ENCODE data around the gene HTR1E. TPM values are rescaled to one million over a fixed set of nuclear protein-coding genes. Genes with fewer than 3 reads are reported as not detected.

The HTR1E gene
- total and polyA plus RNA-seq, 3 donors from 2014 or later: 0.39 to 0.87 (median 0.40) TPM

- Histone ChIP-seq H3K27ac (no peak overlapping the region), H3K9me3 (no peaks in the 10 kb centered on the region), H3K27me3 (no peaks in the 10 kb centered on the region), H3K4me1 (no peaks in the 10 kb centered on the region), H3K36me3 (ENCODE audit: low read depth, missing control alignments) (no peaks in the 10 kb centered on the region), H3K4me3 (no peak overlapping the region)
- 87 to 89% methylated on average over 1 of the region's 1 CpG for WGBS, 2 donors
- intact Hi-C loops (cut with DNase I; ENCODE audit: low total_unique reads): no loop called here
- TF ChIP-seq POLR2A (IDR thresholded peaks at IDR 0.05) (no peak), CTCF (IDR thresholded peaks at IDR 0.05) (no peak)
- DNase-seq: no peak
Observed at GRCh38 chr6:86934365-86934764, 3.0 kb upstream of the HTR1E start.

GRCh38 chr6:86936834-86937218 is 502 bp upstream of the HTR1E start:
- Histone ChIP-seq H3K4me1 (no peaks in the 10 kb centered on the region), H3K36me3 (ENCODE audit: low read depth, missing control alignments) (no peaks in the 10 kb centered on the region), H3K27ac (no peak overlapping the region), H3K27me3 (no peaks in the 10 kb centered on the region), H3K9me3 (no peaks in the 10 kb centered on the region), H3K4me3 (peak overlapping the region; percentile 38 to 40)
- no peak for TF ChIP-seq POLR2A (IDR thresholded peaks at IDR 0.05)
- TF ChIP-seq CTCF (IDR thresholded peaks at IDR 0.05): no peak
- WGBS, 2 donors: 9 to 12% methylated on average over 12 of the region's 12 CpGs
- DNase-seq: no peak
- intact Hi-C loops (cut with DNase I; ENCODE audit: low total_unique reads): no loop called here

- no peak for DNase-seq
- 80 to 81% methylated on average over 4 of the region's 4 CpGs for WGBS, 2 donors
- no peaks in the 10 kb centered on the region for H3K4me1 ChIP-seq
- intact Hi-C loops (cut with DNase I; ENCODE audit: low total_unique reads): no loop called here
- H3K27ac ChIP-seq: no peak overlapping the region
- H3K36me3 ChIP-seq (ENCODE audit: low read depth, missing control alignments): no peaks in the 10 kb centered on the region
- no peak for TF ChIP-seq POLR2A (IDR thresholded peaks at IDR 0.05)
- no peak for TF ChIP-seq CTCF (IDR thresholded peaks at IDR 0.05)
- H3K9me3 ChIP-seq: no peaks in the 10 kb centered on the region
- H3K27me3 ChIP-seq: no peaks in the 10 kb centered on the region
- H3K4me3 ChIP-seq: no peak overlapping the region
Observed at GRCh38 chr6:86938814-86939213, 1.5 kb downstream of the HTR1E start.

GRCh38 chr6:86941461-86941860 is 4.1 kb downstream of the HTR1E start:
- no peaks in the 10 kb centered on the region for H3K4me1 ChIP-seq
- no peaks in the 10 kb centered on the region for H3K36me3 ChIP-seq (ENCODE audit: low read depth, missing control alignments)
- TF ChIP-seq POLR2A (IDR thresholded peaks at IDR 0.05): no peak
- TF ChIP-seq CTCF (IDR thresholded peaks at IDR 0.05): no peak
- no peak overlapping the region for H3K27ac ChIP-seq
- no peaks in the 10 kb centered on the region for H3K9me3 ChIP-seq
- no peaks in the 10 kb centered on the region for H3K27me3 ChIP-seq
- intact Hi-C loops (cut with DNase I; ENCODE audit: low total_unique reads): no loop called here
- H3K4me3 ChIP-seq: no peak overlapping the region
- WGBS, 2 donors: 95 to 96% methylated on average over 1 of the region's 1 CpG
- DNase-seq: no peak

GRCh38 chr6:86942769-86943516 is 5.6 kb downstream of the HTR1E start:
- no peaks in the 10 kb centered on the region for H3K36me3 ChIP-seq (ENCODE audit: low read depth, missing control alignments)
- intact Hi-C loops (cut with DNase I; ENCODE audit: low total_unique reads): no loop called here
- 87 to 88% methylated on average over 6 of the region's 6 CpGs for WGBS, 2 donors
- H3K27ac ChIP-seq: no peak overlapping the region
- H3K4me3 ChIP-seq: no peak overlapping the region
- H3K27me3 ChIP-seq: no peaks in the 10 kb centered on the region
- H3K9me3 ChIP-seq: no peaks in the 10 kb centered on the region
- H3K4me1 ChIP-seq: no peaks in the 10 kb centered on the region
- no peak for DNase-seq
- TF ChIP-seq CTCF (IDR thresholded peaks at IDR 0.05): no peak
- no peak for TF ChIP-seq POLR2A (IDR thresholded peaks at IDR 0.05)

All from testis (tissue), 3 donors.